HG03025 (cell line): Measurements from ENCODE around the gene PPEF2.
"Not testable (repeated sequence)": the region's sequence is repeated elsewhere in the genome, so short reads cannot be mapped to it uniquely, and the experiment has no call there.

Source experiments
- ATAC-seq: cut with Tn5 transposase; IDR thresholded peaks from one replicate; pipeline ENCODE4 v1.9.1; 2021; ENCODE audit warnings: mild to moderate bottlenecking, moderate library complexity; ENCODE audit not compliant: unreplicated experiment, low FRiP score

The PPEF2 gene

GRCh38 chr4:75902352-75902751, at the start of gene PPEF2:
Gene PPEF2 (minus strand): TSS chr4:75902452. CDS start chr4:75896325, 6,127 bp downstream.
- ATAC-seq: no peak

GRCh38 chr4:75950213-75950815, 48.1 kb upstream of the PPEF2 start:
- ATAC-seq: no peak

GRCh38 chr4:75948822-75949444, 46.7 kb upstream of the PPEF2 start:
- ATAC-seq: peak; percentile 81

- peak; percentile 79 for ATAC-seq
These were observed 38.5 kb upstream of the PPEF2 start, which contains the start of gene NAAA for GRCh38 chr4:75940692-75941253. Gene NAAA (minus strand): TSS chr4:75941013. CDS start chr4:75940949, 64 bp downstream.

- ATAC-seq: peak; percentile 51
These were observed 37.8 kb upstream of the PPEF2 start for GRCh38 chr4:75939890-75940691.

- no peak for ATAC-seq
These were observed 33.4 kb upstream of the PPEF2 start for GRCh38 chr4:75935628-75936027.

GRCh38 chr4:75930152-75930551, 27.9 kb upstream of the PPEF2 start:
- no peak for ATAC-seq

GRCh38 chr4:75924916-75925315, 22.7 kb upstream of the PPEF2 start:
- not testable (repeated sequence) for ATAC-seq

- ATAC-seq: no peak
These were observed 22.1 kb upstream of the PPEF2 start for GRCh38 chr4:75924309-75924827.

GRCh38 chr4:75922588-75922987, 20.3 kb upstream of the PPEF2 start:
- no peak for ATAC-seq

GRCh38 chr4:75921910-75922309, 19.7 kb upstream of the PPEF2 start:
- no peak for ATAC-seq

GRCh38 chr4:75920327-75920726, 18.1 kb upstream of the PPEF2 start:
- no peak for ATAC-seq

- no peak for ATAC-seq
These were observed 17.7 kb upstream of the PPEF2 start for GRCh38 chr4:75919920-75920319.

GRCh38 chr4:75916091-75916661, 13.9 kb upstream of the PPEF2 start:
- ATAC-seq: no peak

GRCh38 chr4:75912968-75913367, 10.7 kb upstream of the PPEF2 start:
- no peak for ATAC-seq

GRCh38 chr4:75910831-75911230, 8.6 kb upstream of the PPEF2 start:
- not testable (repeated sequence) for ATAC-seq

GRCh38 chr4:75909405-75909804, 7.2 kb upstream of the PPEF2 start:
- ATAC-seq: no peak

GRCh38 chr4:75908555-75908954, 6.3 kb upstream of the PPEF2 start:
- no peak for ATAC-seq

- no peak for ATAC-seq
These were observed 5.7 kb upstream of the PPEF2 start for GRCh38 chr4:75907966-75908365.

- ATAC-seq: no peak
These were observed 1.8 kb upstream of the PPEF2 start for GRCh38 chr4:75904076-75904475.

- no peak for ATAC-seq
These were observed 3.7 kb downstream of the PPEF2 start for GRCh38 chr4:75898536-75898935.
